ENCODE measurements around the gene RGS21.

GRCh38 chr1:192376374-192376773, 59.6 kb downstream of the RGS21 start:
- no peak for TF ChIP-seq EZH2 (IDR thresholded peaks at IDR 0.05; ENCODE audit: borderline replicate concordance)
- TF ChIP-seq CTCF (IDR thresholded peaks at IDR 0.05; ENCODE audit: poor library complexity): no peak
- TF ChIP-seq EZH2phosphoT487 (IDR thresholded peaks at IDR 0.05; ENCODE audit: low read depth, severe bottlenecking, unreplicated experiment): no peak

Measured in hepatocyte (in vitro differentiated cells).